ENCODE data around the gene OBI1.

The OBI1 gene, protein sequence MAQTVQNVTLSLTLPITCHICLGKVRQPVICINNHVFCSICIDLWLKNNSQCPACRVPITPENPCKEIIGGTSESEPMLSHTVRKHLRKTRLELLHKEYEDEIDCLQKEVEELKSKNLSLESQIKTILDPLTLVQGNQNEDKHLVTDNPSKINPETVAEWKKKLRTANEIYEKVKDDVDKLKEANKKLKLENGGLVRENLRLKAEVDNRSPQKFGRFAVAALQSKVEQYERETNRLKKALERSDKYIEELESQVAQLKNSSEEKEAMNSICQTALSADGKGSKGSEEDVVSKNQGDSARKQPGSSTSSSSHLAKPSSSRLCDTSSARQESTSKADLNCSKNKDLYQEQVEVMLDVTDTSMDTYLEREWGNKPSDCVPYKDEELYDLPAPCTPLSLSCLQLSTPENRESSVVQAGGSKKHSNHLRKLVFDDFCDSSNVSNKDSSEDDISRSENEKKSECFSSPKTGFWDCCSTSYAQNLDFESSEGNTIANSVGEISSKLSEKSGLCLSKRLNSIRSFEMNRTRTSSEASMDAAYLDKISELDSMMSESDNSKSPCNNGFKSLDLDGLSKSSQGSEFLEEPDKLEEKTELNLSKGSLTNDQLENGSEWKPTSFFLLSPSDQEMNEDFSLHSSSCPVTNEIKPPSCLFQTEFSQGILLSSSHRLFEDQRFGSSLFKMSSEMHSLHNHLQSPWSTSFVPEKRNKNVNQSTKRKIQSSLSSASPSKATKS

GRCh38 chr13:78658630-78659449 is at the start of gene OBI1:
TSS of gene OBI1 (minus strand) at chr13:78659155. CDS start at chr13:78659120, 35 bp downstream.
- peak; percentile 86 for DNase-seq

- DNase-seq, result no peak
Observed at GRCh38 chr13:78701383-78701782, 42.4 kb upstream of the OBI1 start.

DNA sequence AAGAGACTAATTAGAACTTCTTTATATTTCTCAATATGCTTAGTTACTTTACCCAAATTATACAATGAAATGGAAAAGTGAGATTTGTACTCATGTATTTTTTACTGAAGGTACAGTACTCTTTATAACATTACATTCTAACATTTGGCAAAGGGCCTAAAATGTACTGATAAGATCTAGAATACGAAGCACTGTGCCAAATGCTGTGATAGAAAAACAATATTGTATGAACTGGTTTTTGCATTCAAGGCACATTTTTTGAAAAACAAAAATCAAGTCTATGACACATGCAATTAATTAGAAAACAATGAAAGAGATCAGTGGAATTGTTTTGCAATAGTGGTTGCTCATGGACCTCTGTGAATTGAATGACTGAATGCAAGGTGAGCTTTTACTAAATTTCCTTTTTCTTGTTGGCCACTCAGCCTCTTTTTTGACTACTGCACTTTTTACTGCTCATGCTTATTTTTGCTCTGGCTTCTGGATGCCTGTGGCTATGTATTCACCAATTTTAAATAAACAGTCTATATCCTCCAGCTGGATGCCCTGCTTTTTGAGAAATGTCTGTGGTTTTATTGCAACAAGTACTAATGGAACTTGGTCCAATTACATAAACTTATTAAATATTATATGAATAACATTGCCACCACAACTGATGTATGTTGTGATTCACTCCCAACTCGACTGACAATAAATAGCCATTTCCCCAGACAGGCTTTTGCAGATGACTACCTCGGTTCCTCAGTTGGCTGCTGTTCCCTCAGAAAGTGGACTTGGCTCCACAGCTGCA is 41.4 kb upstream of the OBI1 start:
- DNase-seq, result no peak

DNA sequence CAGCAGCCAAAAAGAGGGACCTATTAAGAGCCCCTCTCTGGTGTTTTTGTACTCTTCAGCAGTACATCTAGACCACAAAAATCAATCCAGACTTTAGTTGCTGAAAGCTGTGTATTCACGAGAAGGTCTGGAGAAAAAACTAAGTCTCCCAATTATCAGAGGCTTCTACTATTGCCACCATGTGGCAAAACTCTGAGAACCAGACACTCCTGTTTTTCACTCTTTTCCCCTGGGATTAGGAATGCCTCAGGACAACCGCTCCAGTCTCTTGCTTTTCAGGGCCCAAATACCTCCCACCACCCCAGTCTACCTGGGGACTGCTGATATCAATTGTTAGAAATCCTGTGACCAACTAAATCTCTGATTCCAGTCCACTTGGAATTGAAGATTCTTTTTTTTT is 30.1 kb upstream of the OBI1 start:
- no peak for DNase-seq

DNA sequence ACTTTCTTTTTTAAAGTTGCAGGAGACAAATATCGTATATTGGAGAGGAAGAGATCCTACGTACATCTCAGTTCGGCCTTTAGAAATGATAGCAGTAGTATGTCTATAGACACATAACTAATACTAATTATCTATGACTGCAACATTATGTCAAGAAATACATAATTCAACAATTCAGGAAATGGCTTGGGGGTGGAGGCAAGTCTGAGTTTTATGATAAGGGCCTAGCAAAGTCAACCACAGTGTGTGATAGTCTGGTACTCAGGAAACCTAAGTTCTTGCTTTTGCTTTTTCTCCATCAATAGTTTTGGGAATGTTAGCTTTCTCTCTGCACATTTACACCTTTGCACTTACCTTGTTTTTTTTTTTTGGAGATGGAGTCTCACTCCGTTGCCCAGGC is 27.5 kb upstream of the OBI1 start:
- no peak for DNase-seq

- DNase-seq, result no peak
Observed at GRCh38 chr13:78680576-78681350, 21.8 kb upstream of the OBI1 start.

DNA sequence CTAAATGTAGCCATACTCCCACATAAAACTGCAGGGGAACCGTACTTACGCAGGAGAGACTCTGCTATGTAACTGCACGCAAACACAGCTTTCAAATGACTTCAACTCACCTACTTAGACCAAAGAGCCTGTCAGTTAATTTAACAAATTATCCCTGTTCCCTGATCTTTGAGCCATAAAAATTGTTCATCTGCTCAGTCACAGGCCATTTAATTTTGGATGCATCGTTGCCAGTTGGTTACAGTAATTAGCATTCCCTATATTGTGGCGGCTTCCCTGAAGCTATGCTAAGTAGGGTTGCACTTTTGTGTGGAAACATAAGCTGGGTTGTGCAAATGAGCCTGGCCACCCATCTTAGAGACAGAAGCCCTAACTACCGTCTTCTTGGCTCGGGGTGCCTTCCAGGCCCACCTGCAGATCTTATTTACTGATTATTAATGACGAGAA is 21.2 kb upstream of the OBI1 start:
- no peak for DNase-seq

- DNase-seq, result no peak
Observed at GRCh38 chr13:78679329-78679728, 20.4 kb upstream of the OBI1 start.

DNA sequence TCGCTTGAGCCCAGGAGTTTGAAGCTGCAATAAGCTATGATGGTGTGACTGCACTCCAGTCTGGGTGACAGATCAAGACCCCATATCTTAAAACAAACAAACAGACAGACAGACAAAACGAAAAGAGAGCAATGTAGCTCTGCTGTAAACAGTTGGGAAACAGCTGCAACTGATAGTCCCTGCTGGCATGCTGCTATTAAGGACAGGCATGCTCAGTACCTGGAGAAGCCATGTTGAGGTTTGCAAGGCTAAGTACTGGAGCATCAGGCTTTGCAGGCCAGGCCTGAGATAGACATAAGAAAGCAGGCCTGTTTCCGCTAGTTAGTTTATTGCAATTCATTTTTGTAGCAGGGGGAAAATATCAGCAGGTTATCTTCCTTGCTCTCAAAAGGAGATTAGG is 16.2 kb upstream of the OBI1 start:
- DNase-seq, result no peak

GRCh38 chr13:78674638-78675037 is 15.7 kb upstream of the OBI1 start:
- no peak for DNase-seq

- DNase-seq, result no peak
Observed at GRCh38 chr13:78662467-78662866, 3.5 kb upstream of the OBI1 start.

DNA sequence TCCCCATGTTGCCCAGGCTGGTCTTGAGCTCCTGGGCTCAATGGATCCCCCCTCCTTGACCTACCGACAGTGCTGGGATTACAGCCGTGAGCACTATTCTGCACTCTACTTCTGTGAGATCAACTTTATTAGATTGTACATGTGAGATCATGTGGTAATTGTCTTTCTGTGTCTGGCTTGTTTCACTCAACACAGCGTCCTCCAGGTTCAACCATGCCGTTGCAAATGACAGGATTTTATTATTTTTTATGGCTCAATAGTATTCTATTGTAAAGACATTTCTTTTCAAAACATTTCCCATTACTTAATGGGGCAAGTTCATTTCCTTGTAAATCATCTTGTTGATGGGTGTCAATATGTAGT is 1.5 kb upstream of the OBI1 start:
- DNase-seq, result no peak

DNA sequence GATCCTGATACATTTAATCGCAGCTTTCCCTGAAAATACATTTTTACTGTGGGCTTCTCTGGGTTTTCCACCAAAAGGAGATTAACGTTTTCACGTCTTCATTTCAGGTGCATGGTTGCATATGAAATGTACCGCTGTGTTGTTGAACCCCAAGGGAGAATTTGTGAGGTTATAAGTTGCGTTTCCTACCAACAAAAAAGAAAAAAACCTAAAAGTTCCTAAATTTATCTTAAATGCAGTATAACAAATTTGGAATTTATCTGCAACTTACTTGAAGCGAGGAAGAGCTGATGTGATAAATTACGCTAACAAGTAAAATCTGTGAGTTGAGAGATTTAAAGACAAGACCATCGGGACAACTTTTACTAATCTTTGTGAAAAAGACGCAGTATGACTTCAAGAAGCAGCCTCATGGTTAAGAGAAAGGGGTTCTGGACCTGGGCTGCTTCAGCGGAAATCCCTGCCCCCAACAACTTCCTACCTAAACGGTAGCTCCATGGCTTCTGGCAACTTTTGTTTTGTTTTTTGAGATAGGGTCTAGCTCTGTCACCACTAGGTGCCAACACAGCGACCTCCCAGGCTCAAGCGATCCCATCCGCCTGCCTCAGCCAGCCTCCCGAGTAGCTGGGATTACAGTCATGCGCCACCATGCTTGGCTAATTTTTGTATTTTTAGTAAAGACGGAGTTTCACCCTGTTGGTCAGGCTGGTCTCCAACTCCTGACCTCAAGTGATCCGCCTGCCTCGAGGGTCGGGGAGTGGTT is 958 bp upstream of the OBI1 start:
- no peak for DNase-seq

GRCh38 chr13:78659450-78659730 is 435 bp upstream of the OBI1 start:
- DNase-seq, result no peak

DNA sequence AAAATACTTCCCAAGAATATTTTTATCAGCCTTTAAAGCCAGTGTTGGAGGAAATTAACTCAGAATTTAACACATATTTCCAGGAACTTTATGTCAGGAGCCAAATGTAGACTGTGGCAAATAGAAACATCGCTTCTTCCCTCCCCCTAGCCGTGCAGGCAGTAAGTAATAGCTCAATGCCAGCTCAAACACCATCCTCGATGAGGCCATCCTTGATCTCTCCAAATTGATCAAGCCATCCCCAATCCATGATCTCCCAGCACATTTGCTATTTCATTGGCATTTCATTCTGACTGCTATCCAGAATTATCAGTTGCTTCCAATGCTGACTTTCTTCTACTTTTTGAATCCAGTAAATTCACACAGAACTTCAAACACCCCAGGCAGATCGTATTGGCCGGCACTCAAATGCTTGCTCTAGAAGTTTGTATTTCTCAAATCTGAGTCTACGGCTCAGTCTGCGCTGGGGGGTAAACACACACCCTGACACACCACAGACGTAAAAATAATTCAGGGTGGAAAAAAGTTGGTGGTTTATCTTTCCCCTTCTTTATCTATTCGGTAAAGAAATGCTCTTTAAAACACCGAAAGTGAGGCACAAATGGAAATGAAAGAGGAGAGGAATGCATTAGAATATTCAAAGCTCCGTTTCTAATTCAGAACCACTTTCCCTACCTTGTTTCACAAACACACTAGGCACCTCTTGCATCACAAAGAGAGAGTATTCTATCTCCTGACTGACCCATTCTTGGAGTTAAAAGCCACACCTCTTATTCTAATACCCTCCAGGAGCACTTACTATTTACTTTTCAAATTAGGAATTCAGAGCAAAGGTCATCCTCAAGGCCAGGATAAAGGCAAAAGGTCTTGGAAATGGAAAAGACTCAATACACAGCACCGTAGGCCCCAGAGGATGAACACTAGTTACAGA is 991 bp downstream of the OBI1 start:
- no peak for DNase-seq

- DNase-seq, result no peak
Observed at GRCh38 chr13:78655906-78656305, 3.0 kb downstream of the OBI1 start.

DNA sequence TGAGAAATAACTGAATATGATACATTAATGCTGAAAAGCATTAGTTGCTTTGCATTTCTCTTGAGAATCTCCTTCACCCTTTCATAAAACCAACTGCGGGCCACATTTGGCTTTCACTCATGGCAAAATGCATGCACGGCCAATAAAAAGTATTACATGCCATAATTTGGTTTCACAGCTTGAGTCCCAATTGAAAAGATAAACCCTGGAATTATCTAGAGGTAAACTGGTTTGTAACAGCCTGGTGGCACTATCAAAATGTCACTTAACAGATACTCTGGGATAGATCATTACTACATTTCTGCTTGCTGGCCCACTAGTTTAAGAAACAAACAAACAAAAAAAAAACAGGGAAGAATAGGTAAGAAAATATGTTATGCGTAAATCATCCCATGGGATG is 3.9 kb downstream of the OBI1 start:
- DNase-seq, result no peak

GRCh38 chr13:78652651-78653050 is 6.3 kb downstream of the OBI1 start:
- DNase-seq, result no peak

DNA sequence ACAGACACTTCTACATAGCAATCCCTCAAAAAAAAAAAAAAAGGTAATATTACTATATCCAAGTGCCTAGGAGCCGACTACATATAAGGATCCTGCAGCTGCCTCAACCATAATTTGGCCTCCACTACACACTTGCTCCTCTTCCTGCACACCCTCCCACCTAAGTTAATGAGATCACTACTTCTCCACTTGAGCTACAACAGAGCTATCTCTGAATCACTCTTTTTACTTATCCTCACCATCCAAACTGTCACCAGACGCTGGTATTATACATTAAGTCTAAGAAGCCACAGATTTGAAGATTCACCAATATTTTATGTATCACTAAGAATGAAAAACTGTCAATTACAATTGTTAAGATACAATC is 8.3 kb downstream of the OBI1 start:
- DNase-seq, result no peak

DNA sequence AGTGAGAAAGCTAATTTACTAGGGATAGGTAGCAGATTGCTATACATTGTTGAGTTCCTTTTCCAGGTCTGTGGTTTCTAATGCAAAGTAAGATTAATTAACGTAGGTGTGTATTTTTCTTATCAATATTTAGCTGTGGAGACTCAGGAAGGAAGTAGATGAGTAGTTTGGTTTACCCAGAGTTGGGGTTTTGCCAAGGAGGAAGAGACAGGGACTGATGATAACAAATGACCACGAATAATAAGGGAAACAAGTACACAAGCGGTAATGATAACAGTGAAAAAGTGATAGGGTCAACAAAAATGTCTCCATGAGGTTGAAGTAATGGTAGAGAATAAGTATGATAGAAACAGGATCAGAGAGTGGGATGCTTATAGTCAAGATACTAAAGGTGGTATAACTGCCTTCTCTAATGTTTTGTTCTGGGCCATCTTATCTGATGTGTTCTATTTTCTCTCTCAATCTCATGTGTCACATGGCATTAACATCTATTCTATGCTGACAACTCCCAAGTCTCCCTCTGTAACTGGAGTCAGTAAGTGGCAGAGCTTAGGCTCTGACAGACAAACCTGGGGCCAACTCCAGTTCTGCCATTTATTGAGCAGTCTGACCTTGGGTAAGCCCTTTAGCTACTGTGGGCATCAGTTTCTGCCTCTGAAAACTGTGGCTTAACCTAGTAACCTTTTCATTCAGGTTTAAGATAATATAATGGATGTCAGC is 8.8 kb downstream of the OBI1 start:
- DNase-seq, result no peak
